ENCODE measurements around the gene FOXN4.

The FOXN4 gene

GRCh38 chr12:109258201-109258600 is 50.9 kb downstream of the FOXN4 start:
- DNase-seq = no peak

- no peak for DNase-seq
Measured at GRCh38 chr12:109256011-109256410, 53.1 kb downstream of the FOXN4 start.

- no peak for DNase-seq
Measured at GRCh38 chr12:109255377-109255776, 53.7 kb downstream of the FOXN4 start.

GRCh38 chr12:109253913-109254544 is 55.1 kb downstream of the FOXN4 start:
- DNase-seq = no peak

- DNase-seq = no peak
Measured at GRCh38 chr12:109252799-109253198, 56.3 kb downstream of the FOXN4 start.

- no peak for DNase-seq
Measured at GRCh38 chr12:109250523-109250922, 58.6 kb downstream of the FOXN4 start.

GRCh38 chr12:109247831-109248654 is 61.0 kb downstream of the FOXN4 start:
- DNase-seq = no peak

GRCh38 chr12:109246221-109246620 is 62.9 kb downstream of the FOXN4 start:
- no peak for DNase-seq

- DNase-seq = no peak
Measured at GRCh38 chr12:109244073-109244472, 65.0 kb downstream of the FOXN4 start.

- no peak for DNase-seq
Measured at GRCh38 chr12:109241936-109242335, 67.1 kb downstream of the FOXN4 start.

GRCh38 chr12:109240365-109240764 is 68.7 kb downstream of the FOXN4 start:
- DNase-seq = no peak

GRCh38 chr12:109239691-109240090 is 69.4 kb downstream of the FOXN4 start:
- DNase-seq = no peak

- DNase-seq = no peak
Measured at GRCh38 chr12:109239179-109239578, 69.9 kb downstream of the FOXN4 start.

GRCh38 chr12:109236257-109236656 is 72.8 kb downstream of the FOXN4 start:
- DNase-seq = no peak

GRCh38 chr12:109234012-109234411 is 75.1 kb downstream of the FOXN4 start:
- no peak for DNase-seq

- DNase-seq = no peak
Measured at GRCh38 chr12:109232731-109233130, 76.4 kb downstream of the FOXN4 start.

GRCh38 chr12:109230193-109230592 is 78.9 kb downstream of the FOXN4 start:
- no peak for DNase-seq

- no peak for DNase-seq
Measured at GRCh38 chr12:109228664-109229063, 80.4 kb downstream of the FOXN4 start.

Measured in activated naive CD4-positive, alpha-beta T cell (primary cell).